H1 (cell line): Measurements from ENCODE around the gene VAPA. TPM values are rescaled to one million over a fixed set of nuclear protein-coding genes. Genes with fewer than 3 reads are reported as not detected.

ENCODE experiments used
- CTCF ChIA-PET: fragments of 300-600 bp; sonication (Branson Sonifier 250); formaldehyde crosslinking; loops from one replicate; lab custom pipeline; 2021; ENCODE audit not compliant: partially characterized antibody; lab: Charles Lee
- POLR2A ChIA-PET: fragments of 300-600 bp; sonication (Branson Sonifier 250); formaldehyde crosslinking; loops from one replicate; lab custom pipeline; 2021; ENCODE audit warnings: inconsistent platforms; ENCODE audit not compliant: partially characterized antibody; lab: Charles Lee
- DNase-seq, 2 experiments: peaks; one replicate each; pipeline versions ENCODE4 v3.0.0 to v3.0.0-alpha.2; 2010 to 2022; ENCODE audit warnings: low spot score in 2 of 2, low read depth in 1 of 2, mixed read lengths in 1 of 2
- FAIRE-seq: peaks from 2 replicates; lab custom pipeline; 2011; peaks lifted over from hg19 to GRCh38; lab: Jason Lieb, UNC
- H2AFZ ChIP-seq: 2 replicates; pipeline ENCODE4 v1.8.1; 2012; ENCODE audit warnings: low read length, inconsistent platforms
- H2AK5ac ChIP-seq: 2 replicates; pipeline ENCODE4 v1.6.1; 2013; ENCODE audit warnings: low read depth, low read length
- H2BK120ac ChIP-seq: replicated peaks from 2 replicates; pipeline ENCODE3; 2013; ENCODE audit warnings: low read depth, low read length, inconsistent platforms
- H2BK12ac ChIP-seq: 2 replicates; pipeline ENCODE4 v1.6.1; 2013; ENCODE audit warnings: low read depth, low read length
- H2BK15ac ChIP-seq: 2 replicates; pipeline ENCODE4 v1.6.1; 2013; ENCODE audit warnings: low read length
- H2BK20ac ChIP-seq: 2 replicates; pipeline ENCODE4 v1.6.1; 2013; ENCODE audit warnings: low read length
- H2BK5ac ChIP-seq: 2 replicates; pipeline ENCODE4 v1.6.1; 2013; ENCODE audit warnings: low read depth, low read length
- H3K14ac ChIP-seq: 2 replicates; pipeline ENCODE4 v1.6.1; 2013; ENCODE audit warnings: inconsistent platforms; ENCODE audit not compliant: insufficient read length
- H3K18ac ChIP-seq: 2 replicates; pipeline ENCODE4 v1.6.1; 2013; ENCODE audit warnings: low read length; ENCODE audit errors: extremely low read depth
- H3K23ac ChIP-seq: 2 replicates; pipeline ENCODE4 v1.6.1; 2013; ENCODE audit warnings: inconsistent platforms; ENCODE audit not compliant: insufficient read length
- H3K23me2 ChIP-seq: 2 replicates; pipeline ENCODE4 v1.6.1; 2013; ENCODE audit warnings: low read depth, low read length
- H3K27ac ChIP-seq: 2 replicates; pipeline ENCODE4 v1.6.1; 2011; ENCODE audit warnings: low read depth, low read length, inconsistent platforms
- H3K27me3 ChIP-seq, 4 experiments: replicated peaks in 1 of 4; 1 replicate in 1 of 4; 2 replicates in 3 of 4; pipeline versions ENCODE4 v1.6.1 to v1.8.1; 2011 to 2013; ENCODE audit warnings: low read length in 3 of 4, mild to moderate bottlenecking in 3 of 4, inconsistent platforms in 2 of 4, mixed read lengths in 2 of 4, moderate library complexity in 1 of 4; ENCODE audit not compliant: control insufficient read depth in 3 of 4, insufficient read depth in 3 of 4; ENCODE audit errors: extremely low read depth in 1 of 4
- H3K36me3 ChIP-seq, 4 experiments: 2 replicates each; pipeline versions ENCODE4 v1.6.1 to v1.8.1; 2011 to 2013; ENCODE audit warnings: mild to moderate bottlenecking in 4 of 4, low read length in 3 of 4, moderate library complexity in 2 of 4, control low read depth in 1 of 4, inconsistent platforms in 1 of 4; ENCODE audit not compliant: insufficient read depth in 4 of 4, control insufficient read depth in 2 of 4
- H3K4ac ChIP-seq: replicated peaks from 2 replicates; pipeline ENCODE3; 2013; ENCODE audit warnings: low read length, low read depth, mixed read lengths, inconsistent platforms; ENCODE audit not compliant: insufficient read length
- H3K4me1 ChIP-seq, 4 experiments: replicated peaks in 1 of 4; 1 replicate in 1 of 4; 2 replicates in 3 of 4; pipeline versions ENCODE4 v1.6.1 to v1.8.1; 2011 to 2013; ENCODE audit warnings: low read length in 3 of 4, inconsistent platforms in 2 of 4, mixed read lengths in 1 of 4; ENCODE audit not compliant: insufficient read depth in 4 of 4, control insufficient read depth in 3 of 4
- H3K4me2 ChIP-seq, 2 experiments: 2 replicates each; pipeline versions ENCODE4 v1.6.1 to v1.8.1; 2011 to 2013; ENCODE audit warnings: low read depth in 2 of 2, low read length in 2 of 2, control low read depth in 1 of 2, inconsistent platforms in 1 of 2, mild to moderate bottlenecking in 1 of 2; ENCODE audit not compliant: insufficient read depth in 1 of 2
- H3K4me3 ChIP-seq, 4 experiments: fragments of 200-600, 300-600 bp in 1 of 4; sonication (generic), shearing (Covaris generic), sonication (Bioruptor Twin) in 1 of 4; 2 replicates each; pipeline versions ENCODE4 v1.5.1 to v1.8.1; 2011 to 2016; ENCODE audit warnings: low read length in 4 of 4, low read depth in 3 of 4, control low read depth in 2 of 4, inconsistent platforms in 2 of 4, mild to moderate bottlenecking in 2 of 4, mixed read lengths in 1 of 4, moderate library complexity in 1 of 4; ENCODE audit not compliant: insufficient read depth in 2 of 4; ENCODE audit errors: extremely low read depth in 1 of 4
- H3K56ac ChIP-seq: replicated peaks from 2 replicates; pipeline ENCODE3; 2013; ENCODE audit warnings: low read depth, mild to moderate bottlenecking, mixed read lengths, low read length, inconsistent platforms; ENCODE audit not compliant: insufficient read length
- H3K79me1 ChIP-seq: 2 replicates; pipeline ENCODE4 v1.6.1; 2013; ENCODE audit warnings: low read depth, low read length, control low read depth
- H3K79me2 ChIP-seq, 2 experiments: 2 replicates each; pipeline versions ENCODE4 v1.6.1 to v1.8.1; 2012 to 2013; ENCODE audit warnings: low read length in 2 of 2, mild to moderate bottlenecking in 2 of 2, inconsistent platforms in 1 of 2; ENCODE audit not compliant: insufficient read depth in 2 of 2, control insufficient read depth in 1 of 2
- H3K9ac ChIP-seq, 4 experiments: replicated peaks in 1 of 4; 1 replicate in 1 of 4; 2 replicates in 3 of 4; pipeline versions ENCODE4 v1.6.1 to v1.8.1; 2011 to 2013; ENCODE audit warnings: low read depth in 3 of 4, low read length in 3 of 4, control low read depth in 2 of 4, mild to moderate bottlenecking in 2 of 4, moderate library complexity in 2 of 4, inconsistent platforms in 1 of 4; ENCODE audit errors: extremely low read depth in 1 of 4
- H3K9me3 ChIP-seq, 2 experiments: 2 replicates each; pipeline versions ENCODE4 v1.6.1 to v1.8.1; 2012 to 2013; ENCODE audit warnings: mild to moderate bottlenecking in 2 of 2, moderate library complexity in 2 of 2, control low read depth in 1 of 2, inconsistent platforms in 1 of 2, low read depth in 1 of 2, low read length in 1 of 2, mixed read lengths in 1 of 2; ENCODE audit not compliant: insufficient read depth in 2 of 2
- H4K20me1 ChIP-seq, 2 experiments: replicated peaks in 1 of 2; 2 replicates each; pipeline versions ENCODE3 to v1.8.1; 2011 to 2013; ENCODE audit warnings: inconsistent platforms in 2 of 2, low read length in 2 of 2, mild to moderate bottlenecking in 1 of 2; ENCODE audit not compliant: insufficient read depth in 2 of 2, control insufficient read depth in 1 of 2
- H4K5ac ChIP-seq: 2 replicates; pipeline ENCODE4 v1.6.1; 2013; ENCODE audit warnings: low read length, low read depth, mixed read lengths, inconsistent platforms; ENCODE audit not compliant: insufficient read length
- H4K8ac ChIP-seq: 2 replicates; pipeline ENCODE4 v1.8.0; 2013; ENCODE audit warnings: mild to moderate bottlenecking, moderate library complexity, low read length, inconsistent platforms; ENCODE audit not compliant: insufficient read depth; ENCODE audit errors: extremely low read depth
- H4K91ac ChIP-seq: replicated peaks from 2 replicates; pipeline ENCODE3; 2013; ENCODE audit warnings: low read length, mixed read lengths, inconsistent platforms; ENCODE audit not compliant: insufficient read length
- CHD1 ChIP-seq: IDR thresholded peaks from 2 replicates; pipeline ENCODE4 v1.6.1; 2012; ENCODE audit warnings: low read depth, low read length, improper control_type of control experiment
- CTBP2 ChIP-seq: IDR thresholded peaks from 2 replicates; pipeline ENCODE4 v1.7.0; 2011; ENCODE audit warnings: borderline replicate concordance, mild to moderate bottlenecking, moderate library complexity, mixed read lengths, low read length; ENCODE audit not compliant: insufficient read depth, insufficient read length
- CTCF ChIP-seq, 3 experiments: IDR thresholded peaks; 1 replicate in 2 of 3; 2 replicates in 1 of 3; pipeline versions ENCODE4 v1.5.1 to v1.6.1; 2011; ENCODE audit warnings: low read length in 3 of 3, mild to moderate bottlenecking in 3 of 3, inconsistent platforms in 2 of 3, low read depth in 1 of 3, moderate library complexity in 1 of 3; ENCODE audit not compliant: insufficient read depth in 1 of 3; ENCODE audit errors: control extremely low read depth in 1 of 3
- EZH2 ChIP-seq: fragments of 200-600 bp; sonication (generic); IDR thresholded peaks from 2 replicates; pipeline ENCODE4 v1.7.1; 2012; ENCODE audit warnings: low read depth, mild to moderate bottlenecking, moderate library complexity, low read length, inconsistent platforms; ENCODE audit not compliant: severe bottlenecking
- KDM5A ChIP-seq: fragments of 200-600 bp; IDR thresholded peaks from 2 replicates; pipeline ENCODE4 v1.7.1; 2012; ENCODE audit warnings: mild to moderate bottlenecking, low read length, inconsistent platforms, mixed read lengths
- NRF1 ChIP-seq: IDR thresholded peaks from 2 replicates; pipeline ENCODE4 v1.6.1; 2011; ENCODE audit warnings: mild to moderate bottlenecking, low read depth, low read length, improper control_type of control experiment
- RBBP5 ChIP-seq: IDR thresholded peaks from 2 replicates; pipeline ENCODE4 v1.7.1; 2012; ENCODE audit warnings: low read depth, mild to moderate bottlenecking, inconsistent platforms, low read length, moderate library complexity, borderline replicate concordance
- SIN3A ChIP-seq, 2 experiments: IDR thresholded peaks in 1 of 2; conservative IDR thresholded peaks in 1 of 2; 2 replicates each; pipeline ENCODE4 v1.6.1; 2011 to 2012; ENCODE audit warnings: low read length in 2 of 2, improper control_type of control experiment in 1 of 2, low read depth in 1 of 2, mild to moderate bottlenecking in 1 of 2
- WGBS, 2 experiments: shearing (Covaris generic) in 1 of 2; methylation state at CpG; one replicate each; pipeline versions ENCODE4 v1.1.6 to v1.1.7; 2013 to 2015; ENCODE audit warnings: low lambda C conversion rate in 2 of 2, mixed read lengths in 2 of 2, inconsistent platforms in 1 of 2, low coverage in 1 of 2, missing lambda C conversion rate in 1 of 2; ENCODE audit not compliant: insufficient replicate concordance in 2 of 2, insufficient coverage in 1 of 2, insufficient read length in 1 of 2; ENCODE audit errors: extremely low coverage in 1 of 2, missing lambda C conversion rate in 1 of 2; 5-methylcytosine and 5-hydroxymethylcytosine counted together
- polyA plus RNA-seq, 7 experiments: library from polyadenylated mRNA; depleted of rRNA in 3 of 7; stranded (reverse) in 5 of 7; unstranded in 2 of 7; fragments of >200 nt in 5 of 7; fragments of 200-250 nt in 2 of 7; gene quantifications; 1 replicate in 5 of 7; 2 replicates in 1 of 7; 4 replicates in 1 of 7; pipeline versions ENCODE4 v1.2.1 to v1.2.3, GENCODE V29; 2011 to 2013; ENCODE audit warnings: missing spikeins in 2 of 7, mixed read lengths in 2 of 7
- total RNA-seq: library from RNA; stranded (reverse); fragmentation: NEBNext Ultra II Directional; extraction: Animal tissue kit (Norgen Biotek cat#: 25700); gene quantifications from 2 replicates; pipeline ENCODE4 v1.2.1, GENCODE V29; 2021

Gene VAPA
- total and polyA plus RNA-seq, 2 of the 8 experiments (the other 6 are each of a cell fraction or from before 2014, with no cell fraction given): 79.7 to 130 TPM

- Histone ChIP-seq H4K20me1 (no peaks in the 10 kb centered on the region), H3K4me1 (no peaks in the 10 kb centered on the region), H3K9ac (no peak within 1 kb of the TSS), H2BK12ac (no peak within 1 kb of the TSS), H3K56ac (no peak within 1 kb of the TSS), H3K9me3 (no peaks in the 10 kb centered on the region), H2BK120ac (no peak within 1 kb of the TSS), H2AK5ac (no peak within 1 kb of the TSS), H2BK20ac (no peak within 1 kb of the TSS), H3K79me2 (no peaks in the 10 kb centered on the region), H2BK15ac (no peak within 1 kb of the TSS), H3K4me3 (no peak within 1 kb of the TSS), H3K14ac (no peak within 1 kb of the TSS), H2BK5ac (no peak within 1 kb of the TSS), H3K36me3 (no peaks in the 10 kb centered on the region), H3K27me3 (no peaks in the 10 kb centered on the region), H2AFZ (no peak within 1 kb of the TSS), H3K23me2 (no peaks in the 10 kb centered on the region), H3K79me1 (no peaks in the 10 kb centered on the region), H3K18ac (no peak within 1 kb of the TSS), H4K8ac (no peak within 1 kb of the TSS), H3K4ac (no peak within 1 kb of the TSS), H3K23ac (no peak within 1 kb of the TSS), H3K27ac (no peak within 1 kb of the TSS), H4K91ac (no peak within 1 kb of the TSS), H3K4me2 (no peak within 1 kb of the TSS), H4K5ac (no peak within 1 kb of the TSS)
- FAIRE-seq (no peak), DNase-seq (no peak)
- CTCF ChIA-PET: interaction anchor here (1.6 to 1.7 kb wide), 2 partner anchors 9 to 65 kb away, joined by 4 read pairs; no protein-coding TSS in a partner anchor
- POLR2A ChIA-PET: interaction anchor here (1.1 to 1.7 kb wide), 2 partner anchors 12 to 28 kb away, joined by 3 to 6 read pairs; partner anchors contain the start of gene VAPA
- WGBS, 2 experiments: 89% methylated on average over 8 of the region's 8 CpGs; no CpG with 5 or more reads in 1 of the 2 experiments
- TF ChIP-seq NRF1 (no peak), EZH2 (no peak), CTCF (IDR thresholded peaks at IDR 0.05; ENCODE audit: control extremely low read depth in 1 of 3, insufficient read depth in 1 of 3, low read depth in 1 of 3, low read length in 3 of 3) (no peak), SIN3A (conservative IDR thresholded peaks at IDR 0.05 in 1 of 2, IDR thresholded peaks at IDR 0.05 in 1 of 2; ENCODE audit: low read depth in 1 of 2, low read length in 2 of 2) (no peak), RBBP5 (no peak), KDM5A (no peak), CTBP2 (no peak), CHD1 (no peak)
Observed at GRCh38 chr18:9885170-9886004, 28.4 kb upstream of the VAPA start, which contains the start of gene TXNDC2. TXNDC2 (plus strand) TSS chr18:9885973; CDS start chr18:9886681, 708 bp downstream.
